GM13976 (cell line): Measurements from ENCODE around the gene YIPF5.
A peak's percentile ranks its signal among the peaks of the same experiment; 100 is the strongest.

ENCODE experiments used
- DNase-seq: peaks from one replicate; pipeline ENCODE4 v3.0.0; 2012; ENCODE audit warnings: low spot score
- CTCF ChIP-seq: IDR thresholded peaks from 2 replicates; pipeline ENCODE4 v1.5.1; 2012; ENCODE audit warnings: borderline replicate concordance, mild to moderate bottlenecking; ENCODE audit not compliant: insufficient read depth; ENCODE audit errors: extremely low read depth, missing control alignments, control extremely low read depth
- in situ Hi-C: fragments of 300-500 bp; cut with MboI; formaldehyde crosslinking; loops from one replicate; pipeline ENCODE4 v1.12.0; 2022; ENCODE audit warnings: low sequenced_read_pairs, mixed read lengths, inconsistent platforms; ENCODE audit not compliant: unreplicated experiment

Gene YIPF5

GRCh38 chr5:144142824-144143162 lies 27.7 kb downstream of the YIPF5 start:
- DNase-seq = no peak
- in situ Hi-C loops = no loop called here
- no peak for TF ChIP-seq CTCF

GRCh38 chr5:144142139-144142823 lies 28.2 kb downstream of the YIPF5 start:
- in situ Hi-C loops = no loop called here
- peak; percentile 32 for DNase-seq
- no peak for TF ChIP-seq CTCF

GRCh38 chr5:144141585-144141984 lies 28.9 kb downstream of the YIPF5 start:
- in situ Hi-C loops = no loop called here
- no peak for DNase-seq

GRCh38 chr5:144139586-144139985 lies 30.9 kb downstream of the YIPF5 start:
- in situ Hi-C loops = no loop called here
- DNase-seq = no peak
- TF ChIP-seq CTCF = no peak

More at GRCh38 chr5:144141585-144141984, 28.9 kb downstream of the YIPF5 start:
- TF ChIP-seq CTCF = no peak

GRCh38 chr5:144135113-144135762 lies 35.2 kb downstream of the YIPF5 start:
- DNase-seq = no peak
- in situ Hi-C loops = no loop called here
- TF ChIP-seq CTCF = no peak

GRCh38 chr5:144134194-144134826 lies 36.1 kb downstream of the YIPF5 start:
- DNase-seq = no peak
- no peak for TF ChIP-seq CTCF
- in situ Hi-C loops = no loop called here
